H1 (cell line): ENCODE measurements around the gene TEX51. TPM values are rescaled to one million over a fixed set of nuclear protein-coding genes. Genes with fewer than 3 reads are reported as not detected.

Experiments used
- CTCF ChIA-PET: fragments of 300-600 bp; sonication (Branson Sonifier 250); formaldehyde crosslinking; loops from one replicate; lab custom pipeline; 2021; ENCODE audit not compliant: partially characterized antibody; lab: Charles Lee
- POLR2A ChIA-PET: fragments of 300-600 bp; sonication (Branson Sonifier 250); formaldehyde crosslinking; loops from one replicate; lab custom pipeline; 2021; ENCODE audit warnings: inconsistent platforms; ENCODE audit not compliant: partially characterized antibody; lab: Charles Lee
- DNase-seq, 2 experiments: peaks; one replicate each; pipeline versions ENCODE4 v3.0.0 to v3.0.0-alpha.2; 2010 to 2022; ENCODE audit warnings: low spot score in 2 of 2, low read depth in 1 of 2, mixed read lengths in 1 of 2
- FAIRE-seq: peaks from 2 replicates; lab custom pipeline; 2011; peaks lifted over from hg19 to GRCh38; lab: Jason Lieb, UNC
- H2AFZ ChIP-seq: 2 replicates; pipeline ENCODE4 v1.8.1; 2012; ENCODE audit warnings: low read length, inconsistent platforms
- H2AK5ac ChIP-seq: 2 replicates; pipeline ENCODE4 v1.6.1; 2013; ENCODE audit warnings: low read depth, low read length
- H2BK120ac ChIP-seq: replicated peaks from 2 replicates; pipeline ENCODE3; 2013; ENCODE audit warnings: low read depth, low read length, inconsistent platforms
- H2BK12ac ChIP-seq: 2 replicates; pipeline ENCODE4 v1.6.1; 2013; ENCODE audit warnings: low read depth, low read length
- H2BK15ac ChIP-seq: 2 replicates; pipeline ENCODE4 v1.6.1; 2013; ENCODE audit warnings: low read length
- H2BK20ac ChIP-seq: 2 replicates; pipeline ENCODE4 v1.6.1; 2013; ENCODE audit warnings: low read length
- H2BK5ac ChIP-seq: 2 replicates; pipeline ENCODE4 v1.6.1; 2013; ENCODE audit warnings: low read depth, low read length
- H3K14ac ChIP-seq: 2 replicates; pipeline ENCODE4 v1.6.1; 2013; ENCODE audit warnings: inconsistent platforms; ENCODE audit not compliant: insufficient read length
- H3K18ac ChIP-seq: 2 replicates; pipeline ENCODE4 v1.6.1; 2013; ENCODE audit warnings: low read length; ENCODE audit errors: extremely low read depth
- H3K23ac ChIP-seq: 2 replicates; pipeline ENCODE4 v1.6.1; 2013; ENCODE audit warnings: inconsistent platforms; ENCODE audit not compliant: insufficient read length
- H3K23me2 ChIP-seq: 2 replicates; pipeline ENCODE4 v1.6.1; 2013; ENCODE audit warnings: low read depth, low read length
- H3K27ac ChIP-seq: 2 replicates; pipeline ENCODE4 v1.6.1; 2011; ENCODE audit warnings: low read depth, low read length, inconsistent platforms
- H3K27me3 ChIP-seq, 4 experiments: replicated peaks in 1 of 4; 1 replicate in 1 of 4; 2 replicates in 3 of 4; pipeline versions ENCODE4 v1.6.1 to v1.8.1; 2011 to 2013; ENCODE audit warnings: low read length in 3 of 4, mild to moderate bottlenecking in 3 of 4, inconsistent platforms in 2 of 4, mixed read lengths in 2 of 4, moderate library complexity in 1 of 4; ENCODE audit not compliant: control insufficient read depth in 3 of 4, insufficient read depth in 3 of 4; ENCODE audit errors: extremely low read depth in 1 of 4
- H3K36me3 ChIP-seq, 4 experiments: 2 replicates each; pipeline versions ENCODE4 v1.6.1 to v1.8.1; 2011 to 2013; ENCODE audit warnings: mild to moderate bottlenecking in 4 of 4, low read length in 3 of 4, moderate library complexity in 2 of 4, control low read depth in 1 of 4, inconsistent platforms in 1 of 4; ENCODE audit not compliant: insufficient read depth in 4 of 4, control insufficient read depth in 2 of 4
- H3K4ac ChIP-seq: replicated peaks from 2 replicates; pipeline ENCODE3; 2013; ENCODE audit warnings: low read length, low read depth, mixed read lengths, inconsistent platforms; ENCODE audit not compliant: insufficient read length
- H3K4me1 ChIP-seq, 4 experiments: replicated peaks in 1 of 4; 1 replicate in 1 of 4; 2 replicates in 3 of 4; pipeline versions ENCODE4 v1.6.1 to v1.8.1; 2011 to 2013; ENCODE audit warnings: low read length in 3 of 4, inconsistent platforms in 2 of 4, mixed read lengths in 1 of 4; ENCODE audit not compliant: insufficient read depth in 4 of 4, control insufficient read depth in 3 of 4
- H3K4me2 ChIP-seq, 2 experiments: 2 replicates each; pipeline versions ENCODE4 v1.6.1 to v1.8.1; 2011 to 2013; ENCODE audit warnings: low read depth in 2 of 2, low read length in 2 of 2, control low read depth in 1 of 2, inconsistent platforms in 1 of 2, mild to moderate bottlenecking in 1 of 2; ENCODE audit not compliant: insufficient read depth in 1 of 2
- H3K4me3 ChIP-seq, 4 experiments: fragments of 200-600, 300-600 bp in 1 of 4; sonication (generic), shearing (Covaris generic), sonication (Bioruptor Twin) in 1 of 4; 2 replicates each; pipeline versions ENCODE4 v1.5.1 to v1.8.1; 2011 to 2016; ENCODE audit warnings: low read length in 4 of 4, low read depth in 3 of 4, control low read depth in 2 of 4, inconsistent platforms in 2 of 4, mild to moderate bottlenecking in 2 of 4, mixed read lengths in 1 of 4, moderate library complexity in 1 of 4; ENCODE audit not compliant: insufficient read depth in 2 of 4; ENCODE audit errors: extremely low read depth in 1 of 4
- H3K56ac ChIP-seq: replicated peaks from 2 replicates; pipeline ENCODE3; 2013; ENCODE audit warnings: low read depth, mild to moderate bottlenecking, mixed read lengths, low read length, inconsistent platforms; ENCODE audit not compliant: insufficient read length
- H3K79me1 ChIP-seq: 2 replicates; pipeline ENCODE4 v1.6.1; 2013; ENCODE audit warnings: low read depth, low read length, control low read depth
- H3K79me2 ChIP-seq, 2 experiments: 2 replicates each; pipeline versions ENCODE4 v1.6.1 to v1.8.1; 2012 to 2013; ENCODE audit warnings: low read length in 2 of 2, mild to moderate bottlenecking in 2 of 2, inconsistent platforms in 1 of 2; ENCODE audit not compliant: insufficient read depth in 2 of 2, control insufficient read depth in 1 of 2
- H3K9ac ChIP-seq, 4 experiments: replicated peaks in 1 of 4; 1 replicate in 1 of 4; 2 replicates in 3 of 4; pipeline versions ENCODE4 v1.6.1 to v1.8.1; 2011 to 2013; ENCODE audit warnings: low read depth in 3 of 4, low read length in 3 of 4, control low read depth in 2 of 4, mild to moderate bottlenecking in 2 of 4, moderate library complexity in 2 of 4, inconsistent platforms in 1 of 4; ENCODE audit errors: extremely low read depth in 1 of 4
- H3K9me3 ChIP-seq, 2 experiments: 2 replicates each; pipeline versions ENCODE4 v1.6.1 to v1.8.1; 2012 to 2013; ENCODE audit warnings: mild to moderate bottlenecking in 2 of 2, moderate library complexity in 2 of 2, control low read depth in 1 of 2, inconsistent platforms in 1 of 2, low read depth in 1 of 2, low read length in 1 of 2, mixed read lengths in 1 of 2; ENCODE audit not compliant: insufficient read depth in 2 of 2
- H4K20me1 ChIP-seq, 2 experiments: replicated peaks in 1 of 2; 2 replicates each; pipeline versions ENCODE3 to v1.8.1; 2011 to 2013; ENCODE audit warnings: inconsistent platforms in 2 of 2, low read length in 2 of 2, mild to moderate bottlenecking in 1 of 2; ENCODE audit not compliant: insufficient read depth in 2 of 2, control insufficient read depth in 1 of 2
- H4K5ac ChIP-seq: 2 replicates; pipeline ENCODE4 v1.6.1; 2013; ENCODE audit warnings: low read length, low read depth, mixed read lengths, inconsistent platforms; ENCODE audit not compliant: insufficient read length
- H4K8ac ChIP-seq: 2 replicates; pipeline ENCODE4 v1.8.0; 2013; ENCODE audit warnings: mild to moderate bottlenecking, moderate library complexity, low read length, inconsistent platforms; ENCODE audit not compliant: insufficient read depth; ENCODE audit errors: extremely low read depth
- H4K91ac ChIP-seq: replicated peaks from 2 replicates; pipeline ENCODE3; 2013; ENCODE audit warnings: low read length, mixed read lengths, inconsistent platforms; ENCODE audit not compliant: insufficient read length
- ATF2 ChIP-seq: IDR thresholded peaks from 2 replicates; pipeline ENCODE4 v1.6.1; 2012; ENCODE audit warnings: low read length, inconsistent platforms
- CBX5 ChIP-seq: fragments of 300-800, 300-1000 bp; sonication (generic); IDR thresholded peaks from 2 replicates; pipeline ENCODE4 v1.7.1; 2016; ENCODE audit warnings: antibody characterized with exemption, low read length, low read depth
- CHD2 ChIP-seq: IDR thresholded peaks from 2 replicates; pipeline ENCODE4 v1.6.1; 2012; ENCODE audit warnings: low read length, improper control_type of control experiment
- E2F6 ChIP-seq: IDR thresholded peaks from 2 replicates; pipeline ENCODE4 v1.6.1; 2012; ENCODE audit warnings: inconsistent platforms
- KDM5A ChIP-seq: fragments of 200-600 bp; IDR thresholded peaks from 2 replicates; pipeline ENCODE4 v1.7.1; 2012; ENCODE audit warnings: mild to moderate bottlenecking, low read length, inconsistent platforms, mixed read lengths
- TAF7 ChIP-seq: optimal IDR thresholded peaks from 2 replicates; pipeline ENCODE3; 2011; ENCODE audit warnings: low read depth, mild to moderate bottlenecking, inconsistent platforms, low read length, moderate library complexity, borderline replicate concordance
- ZNF274 ChIP-seq: IDR thresholded peaks from 2 replicates; pipeline ENCODE4 v1.7.0; 2012; ENCODE audit warnings: low read length, borderline replicate concordance; ENCODE audit errors: extremely low read depth
- WGBS, 2 experiments: shearing (Covaris generic) in 1 of 2; methylation state at CpG; one replicate each; pipeline versions ENCODE4 v1.1.6 to v1.1.7; 2013 to 2015; ENCODE audit warnings: low lambda C conversion rate in 2 of 2, mixed read lengths in 2 of 2, inconsistent platforms in 1 of 2, low coverage in 1 of 2, missing lambda C conversion rate in 1 of 2; ENCODE audit not compliant: insufficient replicate concordance in 2 of 2, insufficient coverage in 1 of 2, insufficient read length in 1 of 2; ENCODE audit errors: extremely low coverage in 1 of 2, missing lambda C conversion rate in 1 of 2; 5-methylcytosine and 5-hydroxymethylcytosine counted together
- polyA plus RNA-seq, 7 experiments: library from polyadenylated mRNA; depleted of rRNA in 3 of 7; stranded (reverse) in 5 of 7; unstranded in 2 of 7; fragments of >200 nt in 5 of 7; fragments of 200-250 nt in 2 of 7; gene quantifications; 1 replicate in 5 of 7; 2 replicates in 1 of 7; 4 replicates in 1 of 7; pipeline versions ENCODE4 v1.2.1 to v1.2.3, GENCODE V29; 2011 to 2013; ENCODE audit warnings: missing spikeins in 2 of 7, mixed read lengths in 2 of 7
- total RNA-seq: library from RNA; stranded (reverse); fragmentation: NEBNext Ultra II Directional; extraction: Animal tissue kit (Norgen Biotek cat#: 25700); gene quantifications from 2 replicates; pipeline ENCODE4 v1.2.1, GENCODE V29; 2021
- TF ChIP-seq, protein P1 (sequence below): IDR thresholded peaks from 2 replicates; pipeline ENCODE4 v1.6.1; 2011; ENCODE audit warnings: low read depth, mild to moderate bottlenecking, low read length; ENCODE audit not compliant: insufficient read depth

The TEX51 gene
- total and polyA plus RNA-seq, 2 of the 8 experiments (the other 6 are each of a cell fraction or from before 2014, with no cell fraction given): not detected

DNA sequence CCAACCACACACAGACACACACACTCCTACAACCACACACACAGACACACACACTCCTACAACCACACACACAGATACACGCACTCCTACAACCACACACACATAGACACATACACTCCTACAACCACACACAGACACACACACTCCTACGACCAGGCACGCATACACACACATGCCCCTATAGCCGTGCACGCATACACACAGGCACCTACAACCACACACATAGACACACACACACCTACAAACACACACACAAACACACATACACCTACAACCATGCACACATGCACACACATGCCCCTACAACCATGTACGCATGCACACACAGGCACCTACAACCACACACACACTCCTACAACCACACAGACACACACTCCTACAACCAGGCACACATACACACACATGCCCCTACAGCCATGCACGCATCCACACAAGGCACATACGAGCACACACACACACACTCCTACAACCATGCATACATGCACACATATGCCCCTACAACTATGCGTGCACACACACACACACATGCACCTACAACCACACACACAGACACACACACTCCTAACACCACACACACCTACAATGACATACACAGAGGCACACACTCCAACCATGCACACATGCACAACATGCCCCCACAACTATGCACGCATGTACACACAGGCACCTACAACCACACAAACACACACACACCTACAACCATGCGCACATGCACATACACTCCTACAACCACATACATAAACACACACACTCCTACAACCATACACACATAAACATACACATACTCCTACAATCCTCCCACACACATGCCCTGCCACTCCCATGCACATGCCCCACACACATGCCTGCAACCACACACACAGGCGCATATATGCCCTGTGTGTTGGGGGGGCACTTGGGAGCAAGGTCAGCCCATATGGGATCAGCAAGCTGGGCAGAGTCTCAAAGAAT, 19.1 kb upstream of the TEX51 start:
- Histone ChIP-seq H2BK5ac (peak overlapping the region; percentile 88), H3K4me2 (no peak overlapping the region), H4K5ac (no peak overlapping the region), H3K23ac (no peak overlapping the region), H3K14ac (no peak overlapping the region), H3K4ac (peak overlapping the region; percentile 59), H3K4me3 (no peak overlapping the region), H3K18ac (no peak overlapping the region), H4K91ac (peak overlapping the region; percentile 67), H3K9ac (no peak overlapping the region; a peak in 1 of 7 replicates), H3K23me2 (peaks cover 9% of the 10 kb centered on the region; the same call in 1 of the 2 replicates), H4K20me1 (peaks cover 0 to 5% of the 10 kb centered on the region in 2 experiments), H3K27ac (no peak overlapping the region), H3K27me3 (no peaks in the 10 kb centered on the region), H3K36me3 (no peaks in the 10 kb centered on the region), H2BK12ac (peak overlapping the region; percentile 86; the same call in 1 of the 2 replicates), H3K79me2 (no peaks in the 10 kb centered on the region), H2AK5ac (peak overlapping the region; percentile 98), H3K56ac (no peak overlapping the region), H2AFZ (no peak overlapping the region), H3K4me1 (peaks cover 0 to 11% (median 5%) of the 10 kb centered on the region in 4 experiments; a peak in 5 of 7 replicates), H2BK15ac (peak overlapping the region; percentile 100), H4K8ac (no peak overlapping the region), H2BK120ac (no peak overlapping the region), H2BK20ac (peak overlapping the region; percentile 95; the same call in 1 of the 2 replicates), H3K79me1 (no peaks in the 10 kb centered on the region), H3K9me3 (no peaks in the 10 kb centered on the region)
- DNase-seq: no peak
- whole genome bisulfite sequencing, 2 experiments: 94% methylated on average over 12 of the region's 12 CpGs; no CpG with 5 or more reads in 1 of the 2 experiments
- ChIA-PET POLR2A (no interaction called here), CTCF (no interaction called here)
- FAIRE-seq: no peak
- TF ChIP-seq CBX5 (no peak), CHD2 (no peak), KDM5A (no peak), TAF7 (no peak), E2F6 (no peak), ZNF274 (no peak), ATF2 (no peak)
- TF ChIP-seq, protein P1, sequence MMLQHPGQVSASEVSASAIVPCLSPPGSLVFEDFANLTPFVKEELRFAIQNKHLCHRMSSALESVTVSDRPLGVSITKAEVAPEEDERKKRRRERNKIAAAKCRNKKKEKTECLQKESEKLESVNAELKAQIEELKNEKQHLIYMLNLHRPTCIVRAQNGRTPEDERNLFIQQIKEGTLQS: no peak
